NCI-H1417 treated with DMSO at 0.1 percent for 48 hours (cell line): Measurements from ENCODE around the gene KIF3B.
"Not testable (repeated sequence)": the region's sequence is repeated elsewhere in the genome, so short reads cannot be mapped to it uniquely, and the experiment has no call there.

Experiments
- DNase-seq: peaks from one replicate; lab custom pipeline; 2025; lab: John Stamatoyannopoulos, UW

KIF3B gene

DNA sequence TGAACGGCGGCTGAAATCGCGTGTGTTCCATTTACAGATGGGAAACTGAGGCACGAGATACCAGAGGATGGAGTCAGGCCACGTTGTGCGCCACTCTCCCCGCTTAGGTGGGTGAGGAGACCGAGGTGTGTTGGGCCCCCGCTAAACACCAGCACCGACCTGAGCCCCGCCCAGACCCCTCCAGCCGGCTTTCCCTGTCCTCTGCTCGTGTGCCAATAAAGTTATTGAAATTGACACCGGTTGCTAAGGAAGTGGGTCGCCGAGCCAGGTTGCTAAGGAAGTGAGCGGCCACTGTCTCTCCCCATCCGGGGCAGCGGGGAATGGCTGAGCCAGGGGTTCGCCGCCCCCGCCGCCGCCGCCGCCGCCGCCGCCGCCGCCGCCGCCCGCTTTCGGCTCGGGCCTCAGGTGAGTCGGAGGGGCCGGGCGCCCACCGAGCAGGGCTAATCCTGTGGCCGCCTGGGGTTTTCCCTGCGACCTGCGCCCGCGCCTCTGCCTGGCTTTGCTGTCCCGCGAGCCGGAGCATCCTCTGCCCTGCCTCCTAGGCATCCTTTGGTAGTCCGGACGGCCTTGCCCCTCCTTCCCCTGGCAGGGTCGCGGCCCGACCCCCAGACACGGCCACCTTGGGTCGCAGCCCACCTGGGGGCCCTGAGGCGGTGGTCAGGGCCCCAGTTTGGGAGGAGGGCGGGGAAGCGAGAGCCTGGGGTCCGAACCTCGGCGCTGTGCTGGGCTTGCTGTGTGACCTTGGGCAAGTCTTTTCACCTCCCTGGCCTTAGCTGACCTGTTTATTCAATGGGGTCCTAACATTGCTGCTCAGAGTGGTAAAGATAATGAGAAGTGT is at the start of gene KIF3B:
Gene KIF3B, plus strand, starts transcription at position 291 of the 838 bp plus-strand sequence. CDS start 32,127 bp downstream, outside the sequence.
- peak; percentile 78 for DNase-seq

- no peak for DNase-seq
Observed at GRCh38 chr20:32227744-32228688, 49.4 kb upstream of the KIF3B start.

GRCh38 chr20:32229251-32229747 is 48.2 kb upstream of the KIF3B start:
- no peak for DNase-seq

DNA sequence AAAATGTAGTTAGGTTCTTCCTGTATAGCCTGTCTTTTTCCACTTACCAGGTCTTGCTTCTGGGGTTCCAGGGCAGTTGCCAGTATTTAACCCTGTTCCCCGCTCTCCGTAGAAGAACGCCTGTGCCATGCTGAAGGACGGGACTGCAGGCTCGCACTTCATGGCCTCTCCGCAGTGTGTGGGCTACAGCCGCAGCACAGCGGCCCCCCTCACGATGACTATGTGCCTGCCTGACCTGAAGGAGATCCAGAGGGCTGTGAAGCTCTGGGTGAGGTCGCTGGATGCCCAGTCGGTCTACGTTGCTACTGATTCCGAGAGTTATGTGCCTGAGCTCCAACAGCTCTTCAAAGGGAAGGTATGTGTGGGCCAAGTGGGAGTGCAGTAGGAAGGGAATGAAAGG is 46.7 kb upstream of the KIF3B start:
- no peak for DNase-seq

- DNase-seq: no peak
Observed at GRCh38 chr20:32231245-32231644, 46.2 kb upstream of the KIF3B start.

GRCh38 chr20:32231847-32232246 is 45.6 kb upstream of the KIF3B start:
- no peak for DNase-seq

DNA sequence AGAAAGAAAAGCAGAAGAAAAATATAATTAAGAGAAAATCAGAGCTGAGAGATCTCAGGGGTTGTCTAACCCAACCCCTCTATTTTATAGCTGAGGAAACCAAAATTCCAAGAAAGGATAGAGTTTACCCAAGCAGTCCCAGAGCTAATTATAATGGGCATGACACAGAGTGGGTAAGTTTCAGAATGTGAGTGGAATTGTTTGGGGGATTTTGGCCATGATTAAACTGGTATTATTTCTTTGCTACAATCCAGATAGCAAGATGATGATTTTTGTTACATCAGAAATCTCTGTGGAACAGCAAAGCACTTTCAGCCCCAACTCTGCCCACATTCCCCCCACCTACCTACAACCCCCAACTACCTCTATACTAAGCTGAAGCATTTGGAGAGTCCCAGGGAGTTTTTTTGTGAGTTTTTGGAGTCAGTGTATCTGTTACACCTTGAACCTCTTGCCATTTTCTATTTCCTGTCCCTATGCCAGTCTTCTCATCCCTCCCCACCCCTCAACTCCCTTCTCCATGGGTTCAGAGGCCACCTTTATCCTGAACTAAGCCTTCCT is 45.0 kb upstream of the KIF3B start:
- DNase-seq: no peak

DNA sequence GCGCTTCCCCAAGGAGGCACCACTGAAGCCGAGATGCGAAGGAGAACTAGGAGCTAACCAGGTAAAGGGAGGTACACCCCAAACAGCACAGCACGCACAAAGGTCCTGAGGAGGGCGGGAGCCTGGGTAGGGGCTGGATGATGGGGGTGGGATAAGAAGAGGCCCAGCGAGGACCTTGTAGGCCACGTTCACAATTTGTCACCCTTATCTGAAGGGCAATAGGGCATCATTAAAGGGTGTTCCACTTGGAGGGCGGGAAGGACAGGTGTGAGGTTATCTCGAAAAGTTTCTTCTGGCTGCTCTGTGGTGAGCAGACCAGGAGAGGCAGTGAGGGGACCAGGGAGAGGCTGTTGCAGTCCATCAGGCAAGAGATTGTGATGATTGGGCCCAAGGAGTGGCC is 44.2 kb upstream of the KIF3B start:
- DNase-seq: no peak

DNA sequence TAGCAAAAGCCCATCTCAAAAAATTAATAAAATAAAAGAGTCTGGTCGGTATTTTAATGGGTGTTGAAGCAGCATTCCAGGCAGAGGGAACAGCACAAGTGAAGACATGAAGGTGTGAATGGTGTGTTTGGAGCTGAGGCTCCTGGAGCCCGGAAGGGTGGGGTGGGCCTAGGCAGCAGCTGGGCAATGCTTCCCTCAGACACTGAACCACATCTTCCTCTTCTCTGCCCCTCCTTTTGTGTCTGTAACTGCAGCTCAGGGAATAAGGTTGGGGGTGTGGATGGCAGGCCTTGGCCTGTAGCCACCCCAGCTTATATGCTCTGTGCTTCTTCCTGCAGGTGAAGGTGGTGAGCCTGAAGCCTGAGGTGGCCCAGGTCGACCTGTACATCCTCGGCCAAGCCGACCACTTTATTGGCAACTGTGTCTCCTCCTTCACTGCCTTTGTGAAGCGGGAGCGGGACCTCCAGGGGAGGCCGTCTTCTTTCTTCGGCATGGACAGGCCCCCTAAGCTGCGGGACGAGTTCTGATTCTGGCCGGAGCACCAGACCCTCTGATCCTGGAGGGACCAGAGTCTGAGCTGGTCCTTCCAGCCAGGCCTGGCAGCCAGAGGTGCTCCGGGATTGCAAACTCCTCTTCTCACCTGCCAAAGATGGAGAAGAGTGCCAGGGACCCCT is 43.2 kb upstream of the KIF3B start:
- DNase-seq: no peak

GRCh38 chr20:32235331-32236047 is 42.0 kb upstream of the KIF3B start:
- DNase-seq: no peak

DNA sequence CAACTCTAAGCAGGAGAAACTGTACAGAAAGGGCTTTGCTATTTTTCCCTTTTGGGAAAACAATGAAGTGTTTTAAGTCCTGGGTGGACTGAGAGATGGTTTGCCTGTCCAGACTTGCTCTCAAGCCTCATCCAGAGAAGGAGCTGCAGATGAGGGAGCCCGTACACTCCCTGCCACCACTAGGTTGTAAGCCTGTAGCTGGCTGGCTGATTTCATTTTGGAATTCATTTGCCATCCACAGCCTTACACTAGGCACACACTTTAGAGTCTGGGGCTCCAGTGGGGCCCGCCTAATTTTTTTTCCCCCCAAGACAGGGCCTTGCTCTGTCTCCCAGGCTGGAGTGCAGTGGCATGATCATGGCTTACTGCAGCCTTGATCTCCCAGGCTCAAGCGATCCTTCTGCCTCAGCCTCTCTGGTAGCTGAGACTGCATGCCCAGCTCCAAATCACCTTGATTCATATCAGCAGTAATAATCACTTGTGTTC is 41.4 kb upstream of the KIF3B start:
- no peak for DNase-seq

- no peak for DNase-seq
Observed at GRCh38 chr20:32236819-32237218, 40.6 kb upstream of the KIF3B start.

DNA sequence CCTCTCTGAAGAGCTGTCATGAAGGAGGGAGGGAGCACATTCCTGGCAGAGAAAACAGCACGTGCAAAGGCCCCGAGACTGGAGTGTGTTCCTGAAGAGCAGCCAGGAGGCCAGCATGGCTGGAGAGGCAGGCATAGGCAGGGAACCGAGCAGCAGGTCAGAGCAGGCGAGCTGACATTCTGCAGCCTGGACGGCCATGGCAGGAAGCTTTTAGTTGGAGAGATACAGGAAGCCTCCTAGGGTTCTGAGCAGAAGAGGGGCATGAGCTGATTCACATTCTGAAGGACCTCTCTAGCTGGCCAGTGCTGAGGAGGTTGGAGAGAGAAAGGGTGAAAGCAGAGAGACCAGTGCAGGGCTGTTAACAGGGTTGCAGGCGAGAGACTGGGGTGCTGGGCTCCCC is 40.0 kb upstream of the KIF3B start:
- DNase-seq: no peak

DNA sequence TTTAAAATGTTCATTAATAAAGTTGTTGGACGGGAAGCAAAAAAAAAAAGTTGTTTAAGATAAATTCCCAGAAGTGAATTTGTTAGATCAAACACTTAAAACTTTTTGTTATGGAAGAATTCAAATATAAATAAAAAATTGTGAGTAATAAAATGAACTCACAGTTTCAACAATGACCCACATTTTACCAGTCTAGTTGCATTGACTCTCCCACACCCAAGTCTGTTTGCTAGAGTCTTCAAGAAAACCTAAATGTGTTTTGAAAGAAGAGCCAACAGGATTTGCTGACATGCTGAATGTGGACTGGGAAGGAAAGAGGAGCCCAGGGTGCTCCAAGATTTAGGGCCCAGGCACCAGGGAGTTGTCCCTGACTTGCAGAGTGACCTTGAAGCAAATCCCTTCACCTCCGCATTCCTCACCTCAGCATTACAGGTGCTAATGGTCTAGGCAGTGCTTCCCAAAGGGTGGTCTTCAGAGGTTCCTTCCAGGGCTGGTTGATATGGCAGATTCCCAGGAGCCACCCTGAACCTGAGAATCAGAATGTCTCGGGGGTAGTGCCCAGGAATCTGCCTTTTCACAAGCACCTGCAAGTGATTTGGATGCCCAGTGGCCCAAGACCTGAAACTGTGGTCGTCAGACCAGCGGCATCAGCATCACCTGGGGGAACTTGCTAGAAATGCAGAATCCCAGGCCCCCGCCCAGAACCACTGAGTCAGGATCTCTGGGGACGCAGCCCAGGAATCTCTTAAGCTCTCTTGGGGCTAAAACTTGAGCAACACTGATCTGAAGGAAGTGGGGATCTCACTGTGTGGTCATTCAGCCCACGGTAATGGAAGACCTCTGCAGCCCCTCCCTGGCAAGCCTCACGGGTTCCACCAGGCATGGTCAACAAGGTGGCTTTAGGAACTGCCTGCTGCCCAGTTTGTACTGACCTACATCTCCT is 38.7 kb upstream of the KIF3B start:
- DNase-seq: no peak

- DNase-seq: no peak
Observed at GRCh38 chr20:32240205-32240604, 37.2 kb upstream of the KIF3B start.

DNA sequence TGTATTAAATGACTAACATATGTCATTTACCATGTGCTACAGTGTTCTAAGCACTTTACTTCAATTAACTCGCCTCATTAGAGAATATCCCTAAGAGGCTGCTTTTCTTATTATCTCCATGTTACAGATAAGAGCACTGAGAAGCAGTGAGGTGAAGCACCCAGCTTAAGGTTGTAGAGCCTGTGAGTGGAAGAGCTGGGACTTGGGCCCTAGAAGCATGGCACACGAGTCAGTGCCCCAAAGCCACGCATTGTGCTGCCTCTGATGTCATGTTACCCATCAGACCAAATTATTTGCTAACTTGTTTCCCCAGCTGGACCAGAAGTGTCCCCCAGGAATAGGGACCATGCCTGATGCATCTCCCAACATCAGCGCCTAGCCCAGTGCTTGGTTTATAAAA is 35.6 kb upstream of the KIF3B start:
- no peak for DNase-seq

DNA sequence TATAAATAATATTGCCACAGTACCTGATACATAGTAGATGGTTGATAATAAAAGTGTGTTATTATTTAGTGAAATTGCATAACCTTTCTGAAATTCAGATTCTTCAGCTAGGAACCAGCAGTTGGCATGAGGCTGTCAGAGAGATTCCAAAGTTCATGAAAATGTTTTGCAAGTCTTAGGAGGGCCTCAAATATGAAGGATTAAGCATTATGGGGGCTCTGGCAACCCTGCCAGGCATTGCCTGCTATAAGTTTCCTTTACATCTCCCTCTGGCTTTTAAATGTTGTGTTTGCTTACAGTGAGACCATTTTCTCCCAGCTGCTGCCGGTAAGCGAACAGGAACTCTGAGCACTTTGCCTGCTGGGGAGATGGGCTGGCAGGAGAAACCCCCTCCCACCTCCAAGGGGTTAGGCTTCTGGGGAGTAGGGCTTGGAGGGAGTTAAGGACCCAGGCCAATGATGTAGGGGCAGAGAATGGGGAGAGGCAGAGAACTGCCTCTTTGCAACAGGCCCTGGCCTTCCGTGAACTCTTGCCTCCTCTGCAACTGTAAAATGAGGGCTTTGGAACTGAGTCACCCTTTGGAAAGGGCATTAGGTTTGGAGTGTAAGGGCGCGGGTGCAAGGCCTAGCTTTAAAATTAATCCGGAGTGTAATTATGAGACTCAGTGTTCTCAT is 33.2 kb upstream of the KIF3B start:
- no peak for DNase-seq

DNA sequence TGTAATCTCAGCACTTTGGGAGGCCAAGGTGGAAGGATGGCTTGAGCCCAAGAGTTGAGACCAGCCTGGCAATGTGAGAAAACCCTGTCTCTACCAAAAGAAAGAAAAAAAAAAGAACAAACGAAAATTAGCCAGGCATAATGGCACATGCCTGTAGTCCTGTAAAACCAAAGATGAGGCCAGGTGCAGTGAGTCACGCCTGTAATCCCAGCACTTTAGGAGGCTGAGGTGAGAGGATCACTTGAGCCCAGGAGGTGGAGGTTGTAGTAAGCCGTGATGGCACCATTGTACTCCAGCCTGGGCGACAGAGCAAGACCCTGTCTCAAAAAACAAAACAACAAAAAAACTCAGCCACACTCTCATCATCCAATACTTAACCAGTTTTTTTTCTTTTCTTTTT is 32.5 kb upstream of the KIF3B start:
- DNase-seq: no peak

DNA sequence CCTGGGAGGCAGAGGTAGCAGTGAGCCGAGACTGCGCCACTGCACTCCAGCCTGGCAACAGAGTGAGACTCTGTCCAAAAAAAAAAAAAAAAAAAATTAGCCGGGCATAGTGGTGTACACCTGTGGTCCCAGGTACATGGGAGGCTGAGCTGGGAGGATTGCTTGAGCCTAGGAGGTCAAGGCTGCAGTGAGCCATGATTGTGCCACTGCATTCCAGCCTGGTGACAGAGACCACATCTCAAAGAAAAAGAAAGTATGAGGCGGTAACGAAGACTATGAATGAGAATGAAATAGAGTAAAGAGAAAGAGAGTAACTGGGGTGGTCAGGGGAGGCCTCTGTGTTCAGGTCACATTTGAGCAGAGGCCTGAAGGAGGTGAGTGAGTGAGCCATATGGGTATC is 31.2 kb upstream of the KIF3B start:
- DNase-seq: not testable (repeated sequence)
